GM12878 (cell line): ENCODE measurements around the gene REEP5. TPM values are rescaled to one million over a fixed set of nuclear protein-coding genes. Genes with fewer than 3 reads are reported as not detected.

ENCODE experiments used
- ATAC-seq: fragments of 200-7000 bp; cut with Tn5 transposase; 3 replicates; pipeline ENCODE4 v1.9.1; 2020; ENCODE audit warnings: mild to moderate bottlenecking, moderate library complexity
- BruUV-seq: library from RNA; stranded (reverse); fragments of 400-500 nt; replicated peaks from 2 replicates; lab custom pipeline; 2021; lab: Mats Ljungman, UMichigan
- CTCF ChIA-PET: fragments of 300-600 bp; sonication (Branson Sonifier 250); formaldehyde crosslinking; extraction: SDS; loops from one replicate; lab custom pipeline; 2021; ENCODE audit warnings: inconsistent platforms; lab: Yijun Ruan, JAX
- POLR2A ChIA-PET: fragments of 350-600 bp; formaldehyde crosslinking; extraction: SDS; loops from one replicate; lab custom pipeline; 2021; ENCODE audit warnings: inconsistent platforms; lab: Charles Lee
- RAD21 ChIA-PET: fragments of 300-600 bp; sonication (Branson Sonifier 250); formaldehyde crosslinking; loops from one replicate; lab custom pipeline; 2023; ENCODE audit warnings: antibody characterized with exemption; ENCODE audit not compliant: unreplicated experiment; lab: Charles Lee
- SMC1A ChIA-PET: fragments of 300-600 bp; sonication (Branson Sonifier 250); formaldehyde crosslinking; loops from one replicate; lab custom pipeline; 2023; ENCODE audit not compliant: unreplicated experiment, uncharacterized antibody; lab: Charles Lee
- DNase-seq: peaks from one replicate; pipeline ENCODE4 v3.0.0-alpha.2; 2011; ENCODE audit warnings: low read depth, low spot score
- FAIRE-seq: peaks from 3 replicates; lab custom pipeline; 2011; peaks lifted over from hg19 to GRCh38; lab: Jason Lieb, UNC
- H2AFZ ChIP-seq: 2 replicates; pipeline ENCODE4 v1.6.0; 2011; ENCODE audit warnings: low read depth, low read length, control low read depth; ENCODE audit not compliant: control insufficient read depth
- H3K27ac ChIP-seq: 2 replicates; pipeline ENCODE4 v1.5.1; 2011; ENCODE audit warnings: control low read depth; ENCODE audit not compliant: control insufficient read depth, insufficient read depth
- H3K27me3 ChIP-seq, 2 experiments: replicated peaks in 1 of 2; 2 replicates each; pipeline versions ENCODE4 v1.6.0 to v1.6.1; 2011; ENCODE audit warnings: low read length in 1 of 2; ENCODE audit not compliant: control insufficient read depth in 2 of 2, insufficient read depth in 2 of 2
- H3K36me3 ChIP-seq, 2 experiments: 2 replicates each; pipeline ENCODE4 v1.5.1; 2011; ENCODE audit warnings: low read length in 1 of 2; ENCODE audit not compliant: control insufficient read depth in 2 of 2, insufficient read depth in 2 of 2
- H3K4me1 ChIP-seq: 2 replicates; pipeline ENCODE4 v1.6.1; 2011; ENCODE audit warnings: mild to moderate bottlenecking, low read length, moderate library complexity, mixed read lengths; ENCODE audit not compliant: control insufficient read depth, insufficient read depth
- H3K4me2 ChIP-seq: 2 replicates; pipeline ENCODE4 v1.6.0; 2011; ENCODE audit warnings: control low read depth; ENCODE audit not compliant: control insufficient read depth, insufficient read depth
- H3K4me3 ChIP-seq: fragments of 200-600 bp; sonication (generic); 2 replicates; pipeline ENCODE4 v1.5.1; 2016
- H3K79me2 ChIP-seq: 2 replicates; pipeline ENCODE4 v1.6.0; 2011; ENCODE audit warnings: low read length; ENCODE audit not compliant: control insufficient read depth, insufficient read depth
- H3K9ac ChIP-seq: 2 replicates; pipeline ENCODE4 v1.8.0; 2011; ENCODE audit warnings: low read length, control low read depth, mixed read lengths; ENCODE audit not compliant: control insufficient read depth, insufficient read depth
- H3K9me3 ChIP-seq: replicated peaks from 3 replicates; pipeline ENCODE4 v1.5.1; 2011; ENCODE audit warnings: mild to moderate bottlenecking, low read length; ENCODE audit not compliant: control insufficient read depth, insufficient read depth
- H4K20me1 ChIP-seq: 2 replicates; pipeline ENCODE4 v1.6.0; 2011; ENCODE audit not compliant: control insufficient read depth, insufficient read depth
- HDAC2 ChIP-seq: fragments of 200-600 bp; sonication (generic); IDR thresholded peaks from 2 replicates; pipeline ENCODE4 v1.6.1; 2017
- MXI1 ChIP-seq: fragments of 150-350 bp; IDR thresholded peaks from 2 replicates; pipeline ENCODE4 v1.6.1; 2011; ENCODE audit warnings: low read depth, mild to moderate bottlenecking, inconsistent platforms, low read length, improper control_type of control experiment
- NFYA ChIP-seq: IDR thresholded peaks from 2 replicates; pipeline ENCODE4 v1.6.1; 2011; ENCODE audit warnings: low read depth, mild to moderate bottlenecking, low read length, improper control_type of control experiment, borderline replicate concordance
- SP1 ChIP-seq: IDR thresholded peaks from one replicate; pipeline ENCODE4 v1.6.1; 2011; ENCODE audit warnings: low read depth, low read length
- SREBF2 ChIP-seq: IDR thresholded peaks from 2 replicates; pipeline ENCODE4 v1.6.1; 2012; ENCODE audit warnings: mild to moderate bottlenecking, low read length
- SUZ12 ChIP-seq: fragments of 200-600 bp; sonication (generic); IDR thresholded peaks from one replicate; pipeline ENCODE4 v1.6.1; 2018; ENCODE audit warnings: antibody characterized with exemption, mild to moderate bottlenecking; ENCODE audit not compliant: unreplicated experiment
- TCF12 ChIP-seq: IDR thresholded peaks from 2 replicates; pipeline ENCODE4 v1.6.1; 2011; ENCODE audit warnings: low read depth, mild to moderate bottlenecking, low read length
- ZNF217 ChIP-seq: fragments of 450-650 bp; IDR thresholded peaks from 2 replicates; pipeline ENCODE4 v1.6.1; 2017; ENCODE audit warnings: antibody characterized with exemption, mild to moderate bottlenecking
- WGBS: methylation state at CpG from one replicate; pipeline ENCODE4 v1.1.6; 2016; ENCODE audit warnings: low lambda C conversion rate; ENCODE audit not compliant: insufficient replicate concordance, insufficient coverage; ENCODE audit errors: missing lambda C conversion rate; 5-methylcytosine and 5-hydroxymethylcytosine counted together
- in situ Hi-C: fragments of 300-500 bp; cut with MboI; formaldehyde crosslinking; loops from 9 replicates; pipeline ENCODE4 v1.14.3; 2018; ENCODE audit warnings: mixed read lengths
- intact Hi-C: fragments of 100-400 bp; cut with micrococcal nuclease; formaldehyde crosslinking; loops from one replicate; pipeline ENCODE4 v1.14.2; 2022; ENCODE audit not compliant: unreplicated experiment
- polyA plus RNA-seq, 11 experiments: library from polyadenylated mRNA; depleted of rRNA in 4 of 11; unstranded in 6 of 11; stranded (reverse) in 5 of 11; fragments of >200 nt; fragmentation: Nextera tagmentation in 4 of 11; fragmentation: Illumina TruSeq in 1 of 11; extraction: Ambion mirVana in 4 of 11; extraction: Trizol in 1 of 11; gene quantifications; 1 replicate in 1 of 11; 2 replicates in 10 of 11; pipeline versions ENCODE4 v1.2.1 to v1.2.3, GENCODE V29; 2011 to 2016; ENCODE audit warnings: inconsistent platforms in 2 of 11, missing spikeins in 2 of 11, low read depth in 1 of 11
- total RNA-seq, 4 experiments: library from RNA; depleted of rRNA in 3 of 4; stranded (reverse); fragments of >200 nt in 3 of 4; fragmentation: Illumina TruSeq in 1 of 4; extraction: Trizol in 1 of 4; gene quantifications; 2 replicates each; pipeline versions ENCODE4 v1.2.1 to v1.2.3, GENCODE V29; 2013 to 2021
- TF ChIP-seq, protein P1 (sequence below): fragments of 450-650 bp; IDR thresholded peaks from 2 replicates; pipeline ENCODE4 v1.6.1; 2016; ENCODE audit warnings: mild to moderate bottlenecking, moderate library complexity, borderline replicate concordance
- TF ChIP-seq, protein P2 (sequence below): fragments of 450-650 bp; IDR thresholded peaks from 2 replicates; pipeline ENCODE4 v1.6.1; 2017; ENCODE audit warnings: mild to moderate bottlenecking
- TF ChIP-seq, protein P3 (sequence below): fragments of 150-350 bp; IDR thresholded peaks from 2 replicates; pipeline ENCODE4 v1.6.1; 2014; ENCODE audit warnings: mild to moderate bottlenecking, low read depth, low read length
- TF ChIP-seq, protein P4 (sequence below): IDR thresholded peaks from 2 replicates; pipeline ENCODE4 v1.6.1; 2012; ENCODE audit warnings: low read depth, low read length, improper control_type of control experiment
- TF ChIP-seq, protein P5 (sequence below): IDR thresholded peaks from 2 replicates; pipeline ENCODE4 v1.6.1; 2012; ENCODE audit warnings: low read depth, low read length, improper control_type of control experiment

The REEP5 gene
- total and polyA plus RNA-seq, 10 of the 15 experiments (the other 5 are each of a cell fraction or from before 2014, with no cell fraction given): 30.5 to 211 (median 113) TPM

DNA sequence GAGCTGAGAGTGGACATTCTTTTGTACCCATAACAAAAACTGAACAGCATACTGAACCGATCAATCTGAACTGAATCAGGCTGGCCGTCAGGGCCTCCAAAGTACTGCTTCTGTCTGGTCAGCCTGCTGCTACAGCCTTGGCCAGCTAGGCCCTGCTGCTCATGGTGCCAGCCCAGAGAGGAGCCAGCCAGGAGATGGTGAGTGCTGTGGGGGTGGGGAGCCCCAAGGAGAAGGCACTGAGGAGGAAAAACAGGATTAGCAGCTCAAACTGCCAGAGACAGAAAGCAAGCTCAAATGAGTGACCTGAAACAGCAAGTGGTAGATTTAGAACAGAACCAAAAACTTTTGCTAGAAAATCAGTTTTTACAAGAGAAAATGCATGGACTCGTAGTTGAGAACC lies 37.0 kb downstream of the REEP5 start (continued):
- TF ChIP-seq, protein P1, sequence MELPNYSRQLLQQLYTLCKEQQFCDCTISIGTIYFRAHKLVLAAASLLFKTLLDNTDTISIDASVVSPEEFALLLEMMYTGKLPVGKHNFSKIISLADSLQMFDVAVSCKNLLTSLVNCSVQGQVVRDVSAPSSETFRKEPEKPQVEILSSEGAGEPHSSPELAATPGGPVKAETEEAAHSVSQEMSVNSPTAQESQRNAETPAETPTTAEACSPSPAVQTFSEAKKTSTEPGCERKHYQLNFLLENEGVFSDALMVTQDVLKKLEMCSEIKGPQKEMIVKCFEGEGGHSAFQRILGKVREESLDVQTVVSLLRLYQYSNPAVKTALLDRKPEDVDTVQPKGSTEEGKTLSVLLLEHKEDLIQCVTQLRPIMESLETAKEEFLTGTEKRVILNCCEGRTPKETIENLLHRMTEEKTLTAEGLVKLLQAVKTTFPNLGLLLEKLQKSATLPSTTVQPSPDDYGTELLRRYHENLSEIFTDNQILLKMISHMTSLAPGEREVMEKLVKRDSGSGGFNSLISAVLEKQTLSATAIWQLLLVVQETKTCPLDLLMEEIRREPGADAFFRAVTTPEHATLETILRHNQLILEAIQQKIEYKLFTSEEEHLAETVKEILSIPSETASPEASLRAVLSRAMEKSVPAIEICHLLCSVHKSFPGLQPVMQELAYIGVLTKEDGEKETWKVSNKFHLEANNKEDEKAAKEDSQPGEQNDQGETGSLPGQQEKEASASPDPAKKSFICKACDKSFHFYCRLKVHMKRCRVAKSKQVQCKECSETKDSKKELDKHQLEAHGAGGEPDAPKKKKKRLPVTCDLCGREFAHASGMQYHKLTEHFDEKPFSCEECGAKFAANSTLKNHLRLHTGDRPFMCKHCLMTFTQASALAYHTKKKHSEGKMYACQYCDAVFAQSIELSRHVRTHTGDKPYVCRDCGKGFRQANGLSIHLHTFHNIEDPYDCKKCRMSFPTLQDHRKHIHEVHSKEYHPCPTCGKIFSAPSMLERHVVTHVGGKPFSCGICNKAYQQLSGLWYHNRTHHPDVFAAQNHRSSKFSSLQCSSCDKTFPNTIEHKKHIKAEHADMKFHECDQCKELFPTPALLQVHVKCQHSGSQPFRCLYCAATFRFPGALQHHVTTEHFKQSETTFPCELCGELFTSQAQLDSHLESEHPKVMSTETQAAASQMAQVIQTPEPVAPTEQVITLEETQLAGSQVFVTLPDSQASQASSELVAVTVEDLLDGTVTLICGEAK: no peak

DNA sequence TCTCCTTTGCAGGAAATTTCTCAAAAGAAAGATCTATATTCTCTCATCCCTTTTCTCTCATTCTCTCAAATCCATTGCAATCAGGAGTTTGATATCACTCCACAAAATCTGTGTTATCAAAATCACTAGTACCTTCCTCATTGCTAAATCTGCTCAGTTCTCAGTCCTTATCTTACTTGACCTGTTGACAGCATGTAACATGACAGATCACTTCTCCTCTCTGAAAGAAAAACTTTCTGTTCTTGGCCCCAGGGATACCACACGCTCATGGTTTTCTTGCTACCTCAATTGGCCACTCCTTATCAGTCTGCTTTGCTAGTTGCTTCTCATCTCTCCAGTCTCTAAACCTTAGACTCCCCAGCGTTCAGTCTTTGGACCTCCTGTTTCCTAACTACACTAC lies 38.8 kb downstream of the REEP5 start:
- Histone ChIP-seq H4K20me1 (no peaks in the 10 kb centered on the region), H3K9ac (no peak overlapping the region), H3K79me2 (no peaks in the 10 kb centered on the region), H3K9me3 (no peaks in the 10 kb centered on the region), H3K4me1 (no peaks in the 10 kb centered on the region), H3K27ac (no peak overlapping the region), H3K4me3 (no peak overlapping the region), H3K4me2 (no peak overlapping the region), H3K36me3 (peaks cover 20 to 40% of the 10 kb centered on the region in 2 experiments), H2AFZ (no peak overlapping the region), H3K27me3 (no peaks in the 10 kb centered on the region)
- no TSS peak for BruUV-seq
- in situ Hi-C loops: no loop called here
- RAD21 ChIA-PET: no interaction called here
- POLR2A ChIA-PET: interaction anchor here (0.6 kb wide), 1 partner anchor 12 kb away, joined by 7 read pairs; no protein-coding TSS in a partner anchor
- ATAC-seq (no peak), FAIRE-seq (no peak), DNase-seq (no peak)
- CTCF ChIA-PET: interaction anchor here (1.0 kb wide), 1 partner anchor 33 kb away, joined by 3 read pairs; no protein-coding TSS in a partner anchor
- intact Hi-C loops: no loop called here
- SMC1A ChIA-PET: interaction anchor here (0.9 to 2.0 kb wide), 2 partner anchors 12 to 34 kb away, joined by 3 to 4 read pairs; no protein-coding TSS in a partner anchor
- 100% methylated on average over 2 of the region's 2 CpGs for WGBS
- TF ChIP-seq, protein P2, sequence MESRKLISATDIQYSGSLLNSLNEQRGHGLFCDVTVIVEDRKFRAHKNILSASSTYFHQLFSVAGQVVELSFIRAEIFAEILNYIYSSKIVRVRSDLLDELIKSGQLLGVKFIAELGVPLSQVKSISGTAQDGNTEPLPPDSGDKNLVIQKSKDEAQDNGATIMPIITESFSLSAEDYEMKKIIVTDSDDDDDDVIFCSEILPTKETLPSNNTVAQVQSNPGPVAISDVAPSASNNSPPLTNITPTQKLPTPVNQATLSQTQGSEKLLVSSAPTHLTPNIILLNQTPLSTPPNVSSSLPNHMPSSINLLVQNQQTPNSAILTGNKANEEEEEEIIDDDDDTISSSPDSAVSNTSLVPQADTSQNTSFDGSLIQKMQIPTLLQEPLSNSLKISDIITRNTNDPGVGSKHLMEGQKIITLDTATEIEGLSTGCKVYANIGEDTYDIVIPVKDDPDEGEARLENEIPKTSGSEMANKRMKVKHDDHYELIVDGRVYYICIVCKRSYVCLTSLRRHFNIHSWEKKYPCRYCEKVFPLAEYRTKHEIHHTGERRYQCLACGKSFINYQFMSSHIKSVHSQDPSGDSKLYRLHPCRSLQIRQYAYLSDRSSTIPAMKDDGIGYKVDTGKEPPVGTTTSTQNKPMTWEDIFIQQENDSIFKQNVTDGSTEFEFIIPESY: no peak
- no peak for TF ChIP-seq HDAC2
- TF ChIP-seq NFYA: no peak
- no peak for TF ChIP-seq ZNF217
- TF ChIP-seq MXI1: no peak
- no peak for TF ChIP-seq TCF12
- no peak for TF ChIP-seq SP1
- TF ChIP-seq, protein P3, sequence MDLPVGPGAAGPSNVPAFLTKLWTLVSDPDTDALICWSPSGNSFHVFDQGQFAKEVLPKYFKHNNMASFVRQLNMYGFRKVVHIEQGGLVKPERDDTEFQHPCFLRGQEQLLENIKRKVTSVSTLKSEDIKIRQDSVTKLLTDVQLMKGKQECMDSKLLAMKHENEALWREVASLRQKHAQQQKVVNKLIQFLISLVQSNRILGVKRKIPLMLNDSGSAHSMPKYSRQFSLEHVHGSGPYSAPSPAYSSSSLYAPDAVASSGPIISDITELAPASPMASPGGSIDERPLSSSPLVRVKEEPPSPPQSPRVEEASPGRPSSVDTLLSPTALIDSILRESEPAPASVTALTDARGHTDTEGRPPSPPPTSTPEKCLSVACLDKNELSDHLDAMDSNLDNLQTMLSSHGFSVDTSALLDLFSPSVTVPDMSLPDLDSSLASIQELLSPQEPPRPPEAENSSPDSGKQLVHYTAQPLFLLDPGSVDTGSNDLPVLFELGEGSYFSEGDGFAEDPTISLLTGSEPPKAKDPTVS: no peak
- no peak for TF ChIP-seq SUZ12
- TF ChIP-seq, protein P4, sequence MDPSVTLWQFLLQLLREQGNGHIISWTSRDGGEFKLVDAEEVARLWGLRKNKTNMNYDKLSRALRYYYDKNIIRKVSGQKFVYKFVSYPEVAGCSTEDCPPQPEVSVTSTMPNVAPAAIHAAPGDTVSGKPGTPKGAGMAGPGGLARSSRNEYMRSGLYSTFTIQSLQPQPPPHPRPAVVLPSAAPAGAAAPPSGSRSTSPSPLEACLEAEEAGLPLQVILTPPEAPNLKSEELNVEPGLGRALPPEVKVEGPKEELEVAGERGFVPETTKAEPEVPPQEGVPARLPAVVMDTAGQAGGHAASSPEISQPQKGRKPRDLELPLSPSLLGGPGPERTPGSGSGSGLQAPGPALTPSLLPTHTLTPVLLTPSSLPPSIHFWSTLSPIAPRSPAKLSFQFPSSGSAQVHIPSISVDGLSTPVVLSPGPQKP: no peak
- TF ChIP-seq, protein P5, sequence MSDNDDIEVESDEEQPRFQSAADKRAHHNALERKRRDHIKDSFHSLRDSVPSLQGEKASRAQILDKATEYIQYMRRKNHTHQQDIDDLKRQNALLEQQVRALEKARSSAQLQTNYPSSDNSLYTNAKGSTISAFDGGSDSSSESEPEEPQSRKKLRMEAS: no peak
- TF ChIP-seq SREBF2: no peak
